HPDE6-E6E7 (cell line): Measurements from ENCODE around the gene PAPLN.

Source experiments
- DNase-seq: peaks from one replicate; pipeline ENCODE4 v3.0.0; 2011; ENCODE audit warnings: missing footprints; ENCODE audit errors: extremely low spot score

The PAPLN gene

DNA sequence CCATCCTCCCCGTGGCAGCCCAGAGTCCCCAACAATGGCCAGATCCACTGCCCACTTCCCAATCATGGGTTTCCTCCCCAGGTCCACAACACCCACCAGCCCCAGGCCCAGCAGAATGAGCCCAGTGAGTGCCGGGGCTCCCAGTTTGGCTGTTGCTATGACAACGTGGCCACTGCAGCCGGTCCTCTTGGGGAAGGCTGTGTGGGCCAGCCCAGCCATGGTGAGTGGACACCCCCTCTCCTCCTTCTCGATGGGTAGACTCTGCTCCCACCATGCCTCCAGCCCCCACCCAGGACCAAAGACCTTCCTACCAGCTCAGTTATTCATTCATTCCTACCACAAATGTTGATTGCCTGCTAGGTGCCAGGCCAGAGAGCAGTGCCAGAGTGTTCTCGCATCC, 23.8 kb downstream of the PAPLN start:
- DNase-seq: no peak

GRCh38 chr14:73261520-73262426, 24.5 kb downstream of the PAPLN start:
- no peak for DNase-seq

DNA sequence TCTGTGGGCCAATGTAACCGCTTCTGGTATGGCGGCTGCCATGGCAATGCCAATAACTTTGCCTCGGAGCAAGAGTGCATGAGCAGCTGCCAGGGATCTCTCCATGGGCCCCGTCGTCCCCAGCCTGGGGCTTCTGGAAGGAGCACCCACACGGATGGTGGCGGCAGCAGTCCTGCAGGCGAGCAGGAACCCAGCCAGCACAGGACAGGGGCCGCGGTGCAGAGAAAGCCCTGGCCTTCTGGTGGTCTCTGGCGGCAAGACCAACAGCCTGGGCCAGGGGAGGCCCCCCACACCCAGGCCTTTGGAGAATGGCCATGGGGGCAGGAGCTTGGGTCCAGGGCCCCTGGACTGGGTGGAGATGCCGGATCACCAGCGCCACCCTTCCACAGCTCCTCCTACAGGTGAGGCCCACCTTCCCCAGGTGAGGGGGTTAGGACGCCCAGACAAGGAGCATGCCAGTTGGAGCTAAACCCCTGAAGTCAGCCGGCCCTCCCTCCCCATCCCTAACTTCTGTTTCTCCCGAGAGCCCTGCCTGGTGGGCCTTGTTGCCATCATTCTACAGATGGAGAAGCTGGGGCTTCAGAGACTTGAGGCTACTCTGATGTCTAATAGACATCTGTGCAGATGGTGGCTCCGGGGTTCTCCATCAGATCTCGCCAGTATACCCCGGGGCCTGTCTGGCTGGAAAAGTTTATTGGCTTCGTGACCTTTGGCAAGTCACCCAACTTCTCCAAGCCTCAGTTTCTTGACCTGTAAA, 25.3 kb downstream of the PAPLN start:
- DNase-seq: no peak

DNA sequence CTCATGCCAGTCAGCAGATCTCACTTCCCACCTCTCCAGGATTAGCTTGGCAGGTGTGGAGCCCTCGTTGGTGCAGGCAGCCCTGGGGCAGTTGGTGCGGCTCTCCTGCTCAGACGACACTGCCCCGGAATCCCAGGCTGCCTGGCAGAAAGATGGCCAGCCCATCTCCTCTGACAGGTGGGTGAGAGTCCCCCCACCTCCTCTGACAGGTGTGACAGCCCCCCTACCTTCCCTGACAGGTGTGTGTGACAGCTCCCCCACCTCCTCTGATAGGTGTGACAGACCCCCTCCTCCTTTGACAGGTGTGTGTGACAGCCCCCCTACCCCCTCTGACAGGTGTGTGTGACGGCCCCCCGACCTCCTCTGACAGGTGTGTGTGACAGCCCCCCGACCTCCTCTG, 26.3 kb downstream of the PAPLN start:
- no peak for DNase-seq

- no peak for DNase-seq
These were observed 27.0 kb downstream of the PAPLN start for GRCh38 chr14:73264080-73264884.

DNA sequence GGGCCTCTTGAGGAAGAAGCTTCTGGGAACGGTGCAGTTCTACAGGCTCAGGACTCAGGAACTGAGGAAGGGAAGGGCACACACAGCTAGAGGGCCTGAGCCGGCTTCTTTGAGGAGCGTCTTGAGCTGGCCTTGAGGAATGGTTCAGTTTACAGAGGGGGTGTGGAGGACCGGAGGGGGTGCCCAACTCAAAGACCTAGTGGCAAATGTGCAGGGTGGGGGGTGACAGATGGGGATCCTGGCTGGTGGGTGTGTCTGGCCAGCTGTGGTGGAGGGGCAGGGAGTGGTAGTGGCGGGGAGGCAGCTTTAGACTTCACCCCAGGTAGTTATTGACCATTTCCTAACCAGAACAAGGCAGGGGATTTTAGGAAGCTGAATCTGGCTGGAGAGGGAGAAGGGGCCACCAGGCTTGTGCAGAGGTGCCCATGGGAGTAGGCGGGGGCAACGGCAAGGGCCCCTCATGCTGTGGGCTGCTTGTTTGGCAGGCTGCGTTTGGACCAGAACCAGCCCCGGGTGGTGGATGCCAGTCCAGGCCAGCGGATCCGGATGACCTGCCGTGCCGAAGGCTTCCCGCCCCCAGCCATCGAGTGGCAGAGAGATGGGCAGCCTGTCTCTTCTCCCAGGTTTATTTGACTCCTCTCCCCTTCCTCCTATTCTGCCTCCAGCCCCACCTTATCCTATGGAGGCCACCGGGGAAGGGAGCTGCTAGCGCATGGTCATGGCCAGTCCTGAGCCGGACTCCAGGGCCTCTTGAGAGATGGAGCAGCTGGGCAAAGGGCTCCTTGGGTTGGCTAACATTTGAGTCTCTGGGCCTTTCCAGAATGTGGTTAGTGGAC, 27.8 kb downstream of the PAPLN start:
- DNase-seq: no peak

- DNase-seq: no peak
These were observed 28.4 kb downstream of the PAPLN start for GRCh38 chr14:73265721-73266046.

DNA sequence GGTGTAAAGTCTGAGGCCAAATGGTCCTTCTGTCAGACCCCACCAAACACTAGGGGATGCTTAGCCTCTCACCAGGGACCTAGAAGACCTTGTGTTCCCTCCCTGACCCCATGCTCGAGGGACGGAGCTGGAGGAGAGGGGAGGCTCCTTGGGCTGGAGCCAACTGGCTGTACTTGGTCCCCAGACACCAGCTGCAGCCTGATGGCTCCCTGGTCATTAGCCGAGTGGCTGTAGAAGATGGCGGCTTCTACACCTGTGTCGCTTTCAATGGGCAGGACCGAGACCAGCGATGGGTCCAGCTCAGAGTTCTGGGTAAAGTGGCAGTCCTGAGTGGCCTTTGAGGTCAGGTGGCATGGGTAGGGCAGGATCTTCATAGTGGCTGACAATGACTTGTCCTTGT, 29.0 kb downstream of the PAPLN start:
- DNase-seq: no peak

DNA sequence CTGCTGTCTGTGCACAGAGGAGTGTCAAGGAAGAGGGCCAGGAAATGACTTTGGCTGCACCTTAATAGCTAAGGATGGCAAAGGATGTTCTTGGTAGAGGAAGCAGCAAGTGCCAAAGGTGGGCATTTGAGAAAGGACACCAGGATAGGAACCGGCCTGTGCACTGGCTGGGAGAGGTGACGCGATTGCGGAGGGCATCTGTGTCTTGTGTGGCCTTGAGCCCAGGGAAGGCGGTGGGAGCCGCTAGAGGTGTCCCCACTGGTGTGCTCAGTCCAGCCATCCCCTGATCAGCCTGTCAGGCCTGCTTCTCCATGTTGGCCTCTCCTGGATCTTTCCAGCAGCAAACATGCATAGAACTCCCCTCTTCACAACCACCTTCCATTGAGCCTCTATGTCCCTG, 30.2 kb downstream of the PAPLN start:
- no peak for DNase-seq

GRCh38 chr14:73269729-73270531, 32.6 kb downstream of the PAPLN start:
- no peak for DNase-seq

- no peak for DNase-seq
These were observed 35.1 kb downstream of the PAPLN start for GRCh38 chr14:73272393-73272792.

- no peak for DNase-seq
These were observed 36.5 kb downstream of the PAPLN start for GRCh38 chr14:73273799-73274198.

DNA sequence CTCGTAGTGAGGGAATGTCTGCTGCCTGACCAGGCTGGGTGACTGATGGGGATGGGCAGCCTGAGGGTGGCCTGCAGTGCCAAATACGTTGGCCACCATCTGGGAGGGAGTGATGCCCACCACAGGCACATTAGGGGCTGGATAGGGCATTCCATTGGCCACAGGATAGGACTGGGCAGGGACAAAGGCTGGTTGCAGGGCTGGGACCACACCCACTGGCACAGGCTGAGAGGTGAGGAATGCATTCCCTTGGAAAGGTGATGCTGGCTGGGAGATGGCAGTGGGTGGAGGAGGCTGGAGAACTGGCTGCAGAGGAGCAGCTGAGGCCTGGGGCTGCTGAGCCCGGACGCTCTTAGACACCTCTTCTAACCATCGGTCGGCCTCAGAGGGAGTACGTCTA, 39.5 kb downstream of the PAPLN start:
- no peak for DNase-seq

GRCh38 chr14:73277376-73277775, 40.1 kb downstream of the PAPLN start:
- no peak for DNase-seq

- DNase-seq: no peak
These were observed 43.6 kb downstream of the PAPLN start for GRCh38 chr14:73280903-73281302.

GRCh38 chr14:73283608-73284379, 46.5 kb downstream of the PAPLN start:
- no peak for DNase-seq

DNA sequence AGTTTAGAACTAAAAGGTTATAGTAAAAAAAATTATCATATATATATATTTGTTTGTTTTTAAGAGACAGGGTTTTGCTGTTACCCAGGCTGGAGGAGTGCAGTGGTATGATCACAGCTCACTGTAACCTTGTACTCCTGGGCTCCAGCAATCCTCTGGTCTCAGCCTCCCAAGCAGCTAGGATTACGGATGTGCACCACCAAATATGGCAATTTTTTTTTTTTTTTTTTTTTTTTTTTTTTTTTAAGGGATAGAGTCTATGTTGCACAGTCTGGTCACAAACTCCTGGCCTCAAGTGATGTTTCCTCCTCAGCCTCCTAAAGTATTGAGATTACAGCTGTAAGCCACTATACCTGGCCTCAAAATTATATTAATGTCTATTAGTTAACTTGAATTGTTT, 48.7 kb downstream of the PAPLN start:
- DNase-seq: no peak

DNA sequence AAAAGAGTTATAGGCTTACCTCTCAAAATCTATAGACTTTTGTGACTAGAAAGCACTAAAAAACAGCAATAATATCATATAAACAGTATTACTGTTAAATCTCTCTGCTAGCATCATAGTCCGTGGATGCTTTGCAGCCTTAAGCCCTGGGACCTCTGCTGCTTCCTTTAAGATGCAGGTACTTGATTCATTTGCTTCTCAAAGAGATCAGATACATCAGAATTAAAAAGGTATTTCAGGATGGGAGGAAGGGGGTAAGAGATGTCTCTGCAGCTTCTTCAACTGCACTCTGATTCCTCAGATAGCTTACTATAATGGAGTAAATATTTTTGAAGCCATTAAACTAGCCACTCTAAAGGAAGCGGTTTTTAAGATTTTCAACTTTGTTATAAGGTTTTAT, 49.3 kb downstream of the PAPLN start:
- no peak for DNase-seq

GRCh38 chr14:73287071-73287470, 49.8 kb downstream of the PAPLN start:
- no peak for DNase-seq

GRCh38 chr14:73289308-73289707, 52.0 kb downstream of the PAPLN start:
- DNase-seq: no peak
